GM21390 (cell line): Measurements from ENCODE around the gene KIR3DL1.
"Not testable (repeated sequence)": the region's sequence is repeated elsewhere in the genome, so short reads cannot be mapped to it uniquely, and the experiment has no call there.

Source experiments
- ATAC-seq: cut with Tn5 transposase; IDR thresholded peaks from one replicate; pipeline ENCODE4 v1.9.1; 2021; ENCODE audit not compliant: unreplicated experiment

Gene KIR3DL1

GRCh38 chr19:54806516-54806838 lies 9.8 kb upstream of the KIR3DL1 start:
- ATAC-seq: no peak

GRCh38 chr19:54814571-54814970 lies 1.7 kb upstream of the KIR3DL1 start:
- ATAC-seq: not testable (repeated sequence)

GRCh38 chr19:54817670-54818536 lies 1.6 kb downstream of the KIR3DL1 start:
- no peak for ATAC-seq

- ATAC-seq: not testable (repeated sequence)
Measured at GRCh38 chr19:54824416-54824815, 8.1 kb downstream of the KIR3DL1 start.

GRCh38 chr19:54825326-54825725 lies 9.1 kb downstream of the KIR3DL1 start:
- ATAC-seq: not testable (repeated sequence)

- ATAC-seq: not testable (repeated sequence)
Measured at GRCh38 chr19:54828064-54828463, 11.8 kb downstream of the KIR3DL1 start.

- not testable (repeated sequence) for ATAC-seq
Measured at GRCh38 chr19:54832496-54832895, 16.2 kb downstream of the KIR3DL1 start, which contains the start of gene KIR2DS4. Gene KIR2DS4 (plus strand): TSS chr19:54832676.

GRCh38 chr19:54835126-54835525 lies 18.9 kb downstream of the KIR3DL1 start:
- ATAC-seq: not testable (repeated sequence)

GRCh38 chr19:54837522-54837921 lies 21.3 kb downstream of the KIR3DL1 start:
- ATAC-seq: not testable (repeated sequence)

- ATAC-seq: not testable (repeated sequence)
Measured at GRCh38 chr19:54843171-54843570, 26.9 kb downstream of the KIR3DL1 start.

- ATAC-seq: not testable (repeated sequence)
Measured at GRCh38 chr19:54850061-54850640, 33.9 kb downstream of the KIR3DL1 start, which contains the start of gene KIR3DL2. Gene KIR3DL2 (plus strand): TSS chr19:54850443. CDS start chr19:54850476, 33 bp downstream.

- ATAC-seq: no peak
Measured at GRCh38 chr19:54850930-54851329, 34.7 kb downstream of the KIR3DL1 start.

GRCh38 chr19:54851353-54851752 lies 35.1 kb downstream of the KIR3DL1 start:
- no peak for ATAC-seq

- not testable (repeated sequence) for ATAC-seq
Measured at GRCh38 chr19:54855241-54855640, 39.0 kb downstream of the KIR3DL1 start.

- ATAC-seq: not testable (repeated sequence)
Measured at GRCh38 chr19:54858476-54858875, 42.2 kb downstream of the KIR3DL1 start.

GRCh38 chr19:54859421-54859820 lies 43.2 kb downstream of the KIR3DL1 start:
- not testable (repeated sequence) for ATAC-seq

- ATAC-seq: not testable (repeated sequence)
Measured at GRCh38 chr19:54863459-54863858, 47.2 kb downstream of the KIR3DL1 start.

GRCh38 chr19:54871696-54872095 lies 55.4 kb downstream of the KIR3DL1 start:
- no peak for ATAC-seq

- no peak for ATAC-seq
Measured at GRCh38 chr19:54873990-54874389, 57.7 kb downstream of the KIR3DL1 start, which contains the start of gene FCAR. Gene FCAR (plus strand): TSS chr19:54874235. CDS start chr19:54874290, 55 bp downstream.

GRCh38 chr19:54875506-54875905 lies 59.2 kb downstream of the KIR3DL1 start:
- no peak for ATAC-seq

GRCh38 chr19:54877471-54877870 lies 61.2 kb downstream of the KIR3DL1 start:
- ATAC-seq: no peak
